Hepatocyte (in vitro differentiated cells): ENCODE results near the gene ASCL3. TPM values are rescaled to one million over a fixed set of nuclear protein-coding genes. Genes with fewer than 3 reads are reported as not detected.

Experiments
- DNase-seq: peaks from one replicate; pipeline ENCODE4 v3.0.0-alpha.2; 2016; ENCODE audit warnings: low spot score
- H2AFZ ChIP-seq: fragments of 200-600 bp; sonication (generic); 2 replicates; pipeline ENCODE4 v1.6.0; 2016; ENCODE audit warnings: antibody characterized with exemption, mild to moderate bottlenecking
- H3K27ac ChIP-seq: fragments of 200-600 bp; sonication (generic); 2 replicates; pipeline ENCODE4 v1.5.1; 2016; ENCODE audit warnings: mild to moderate bottlenecking
- H3K27me3 ChIP-seq: fragments of 200-600 bp; sonication (generic); 2 replicates; pipeline ENCODE4 v1.6.1; 2016
- H3K36me3 ChIP-seq: fragments of 200-600 bp; sonication (generic); replicated peaks from 2 replicates; pipeline ENCODE4 v1.5.1; 2016; ENCODE audit warnings: low read depth; ENCODE audit not compliant: insufficient read depth
- H3K4me1 ChIP-seq: fragments of 200-600 bp; sonication (generic); 2 replicates; pipeline ENCODE4 v1.5.1; 2016; ENCODE audit warnings: mild to moderate bottlenecking, moderate library complexity; ENCODE audit not compliant: insufficient read depth
- H3K4me2 ChIP-seq: fragments of 200-600 bp; sonication (generic); 2 replicates; pipeline ENCODE4 v1.6.0; 2016
- H3K4me3 ChIP-seq: fragments of 200-600 bp; sonication (generic); 2 replicates; pipeline ENCODE4 v1.5.1; 2016; ENCODE audit warnings: mild to moderate bottlenecking
- H3K79me2 ChIP-seq: fragments of 200-600 bp; sonication (generic); 2 replicates; pipeline ENCODE4 v1.6.0; 2017; ENCODE audit warnings: mild to moderate bottlenecking
- H3K9me2 ChIP-seq: fragments of 200-600 bp; sonication (generic); replicated peaks from 2 replicates; pipeline ENCODE4 v1.6.0; 2017; ENCODE audit warnings: mild to moderate bottlenecking; ENCODE audit not compliant: insufficient read depth
- H3K9me3 ChIP-seq: fragments of 200-600 bp; sonication (generic); 2 replicates; pipeline ENCODE4 v1.5.1; 2016; ENCODE audit warnings: low read depth, mild to moderate bottlenecking
- H4K20me1 ChIP-seq: fragments of 200-600 bp; sonication (generic); 2 replicates; pipeline ENCODE4 v1.6.0; 2016; ENCODE audit warnings: mild to moderate bottlenecking; ENCODE audit not compliant: insufficient read depth, poor library complexity, severe bottlenecking
- CTCF ChIP-seq: fragments of 200-600 bp; sonication (generic); IDR thresholded peaks from 2 replicates; pipeline ENCODE4 v1.5.1; 2016; ENCODE audit warnings: antibody characterized with exemption, mild to moderate bottlenecking; ENCODE audit not compliant: poor library complexity
- EZH2 ChIP-seq: fragments of 200-600 bp; sonication (generic); IDR thresholded peaks from 2 replicates; pipeline ENCODE4 v1.6.1; 2016; ENCODE audit warnings: antibody characterized with exemption, mild to moderate bottlenecking, borderline replicate concordance
- EZH2phosphoT487 ChIP-seq: fragments of 200-600 bp; sonication (generic); IDR thresholded peaks from one replicate; pipeline ENCODE4 v1.6.1; 2018; ENCODE audit warnings: antibody characterized with exemption, mild to moderate bottlenecking, low read depth, moderate library complexity; ENCODE audit not compliant: unreplicated experiment, severe bottlenecking
- WGBS: methylation state at CpG from one replicate; pipeline ENCODE4 v1.1.6; 2016; ENCODE audit warnings: low lambda C conversion rate; ENCODE audit errors: missing lambda C conversion rate; 5-methylcytosine and 5-hydroxymethylcytosine counted together
- polyA plus RNA-seq: library from polyadenylated mRNA; unstranded; fragments of >200 nt; fragmentation: Nextera tagmentation; extraction: Ambion mirVana; gene quantifications from 2 replicates; pipeline ENCODE4 v1.2.1, GENCODE V29; 2016
- total RNA-seq: library from RNA; depleted of rRNA; stranded (reverse); fragments of >200 nt; gene quantifications from 2 replicates; pipeline ENCODE4 v1.2.3, GENCODE V29; 2014

The ASCL3 gene
- total and polyA plus RNA-seq, 2 experiments from 2014 or later: not detected

- no peaks in the 10 kb centered on the region for H3K79me2 ChIP-seq
- H3K27ac ChIP-seq: no peak overlapping the region
- H3K36me3 ChIP-seq: no peaks in the 10 kb centered on the region
- H3K4me3 ChIP-seq: no peak overlapping the region
- DNase-seq: no peak
- H3K4me2 ChIP-seq: no peak overlapping the region
- 63% methylated on average over 4 of the region's 4 CpGs for WGBS
- no peaks in the 10 kb centered on the region for H3K4me1 ChIP-seq
- no peak overlapping the region for H2AFZ ChIP-seq
- no peaks in the 10 kb centered on the region for H3K27me3 ChIP-seq
- H4K20me1 ChIP-seq: no peaks in the 10 kb centered on the region
- H3K9me3 ChIP-seq: no peaks in the 10 kb centered on the region
- H3K9me2 ChIP-seq: no peaks in the 10 kb centered on the region
- no peak for TF ChIP-seq CTCF
- TF ChIP-seq EZH2: no peak
- no peak for TF ChIP-seq EZH2phosphoT487
Observed at GRCh38 chr11:8947230-8947943, 4.6 kb upstream of the ASCL3 start.

GRCh38 chr11:8941341-8942103 is 1.3 kb downstream of the ASCL3 start:
- Histone ChIP-seq H3K9me2 (no peaks in the 10 kb centered on the region), H3K27ac (no peak overlapping the region), H3K79me2 (no peaks in the 10 kb centered on the region), H4K20me1 (no peaks in the 10 kb centered on the region), H2AFZ (no peak overlapping the region), H3K9me3 (no peaks in the 10 kb centered on the region), H3K4me3 (no peak overlapping the region), H3K27me3 (no peaks in the 10 kb centered on the region), H3K36me3 (no peaks in the 10 kb centered on the region), H3K4me1 (no peaks in the 10 kb centered on the region), H3K4me2 (no peak overlapping the region)
- 80% methylated on average over 8 of the region's 8 CpGs for WGBS
- DNase-seq: no peak
- TF ChIP-seq EZH2phosphoT487: no peak
- TF ChIP-seq CTCF: no peak
- no peak for TF ChIP-seq EZH2

GRCh38 chr11:8937659-8938058 is 5.2 kb downstream of the ASCL3 start:
- Histone ChIP-seq H3K36me3 (no peaks in the 10 kb centered on the region), H3K27me3 (no peaks in the 10 kb centered on the region), H3K27ac (no peak overlapping the region), H3K4me2 (no peak overlapping the region), H3K9me3 (no peaks in the 10 kb centered on the region), H2AFZ (no peak overlapping the region), H3K4me1 (no peaks in the 10 kb centered on the region), H4K20me1 (no peaks in the 10 kb centered on the region), H3K79me2 (no peaks in the 10 kb centered on the region), H3K4me3 (no peak overlapping the region), H3K9me2 (no peaks in the 10 kb centered on the region)
- TF ChIP-seq EZH2phosphoT487 (no peak), EZH2 (no peak), CTCF (no peak)
- WGBS: 89% methylated on average over 14 of the region's 14 CpGs
- no peak for DNase-seq
